T-helper 22 cell (primary cell): ENCODE results near the gene COMMD9.

Source experiments
- DNase-seq: peaks from one replicate; pipeline ENCODE4 v3.0.0-alpha.2; 2020; ENCODE audit warnings: low read depth

The COMMD9 gene

DNA sequence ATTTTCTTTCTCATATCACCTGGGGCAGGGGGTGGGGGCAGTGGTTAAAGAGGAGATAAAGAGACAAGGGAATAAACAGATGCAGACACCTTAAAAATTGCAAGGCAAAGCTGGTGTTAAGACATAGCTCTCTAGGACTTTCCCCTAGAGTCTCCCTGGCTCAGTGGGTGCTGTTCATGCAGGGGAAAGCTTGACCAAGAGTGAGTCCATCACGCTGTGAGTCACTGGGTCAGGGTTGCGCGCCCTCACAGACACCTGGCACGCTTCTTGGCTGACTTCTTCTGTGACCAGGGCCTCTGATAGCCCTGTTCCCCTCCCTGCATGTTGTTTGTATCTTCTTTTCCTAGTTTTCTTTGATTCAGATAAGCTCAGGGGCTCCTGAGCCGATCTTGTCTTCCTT is 31.9 kb downstream of the COMMD9 start:
- DNase-seq: no peak

DNA sequence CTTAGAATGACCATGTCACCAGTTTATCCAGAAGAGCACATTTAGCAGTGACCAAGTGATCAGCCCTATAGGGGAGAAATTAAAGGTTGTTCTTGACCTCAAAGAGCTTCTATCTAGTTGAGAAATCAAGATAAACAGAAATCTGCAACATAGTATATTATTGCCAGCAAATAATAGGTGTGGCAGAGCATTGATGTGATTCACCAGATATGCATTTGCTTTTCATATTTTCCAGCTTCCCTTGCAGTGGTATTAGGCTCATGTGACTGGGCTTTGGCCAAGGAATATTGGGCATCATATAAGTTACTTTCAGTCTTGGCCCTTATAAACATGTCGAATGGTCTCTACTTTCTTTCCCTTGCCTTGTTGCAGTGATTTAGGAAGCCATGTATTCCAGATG is 34.5 kb downstream of the COMMD9 start:
- no peak for DNase-seq

DNA sequence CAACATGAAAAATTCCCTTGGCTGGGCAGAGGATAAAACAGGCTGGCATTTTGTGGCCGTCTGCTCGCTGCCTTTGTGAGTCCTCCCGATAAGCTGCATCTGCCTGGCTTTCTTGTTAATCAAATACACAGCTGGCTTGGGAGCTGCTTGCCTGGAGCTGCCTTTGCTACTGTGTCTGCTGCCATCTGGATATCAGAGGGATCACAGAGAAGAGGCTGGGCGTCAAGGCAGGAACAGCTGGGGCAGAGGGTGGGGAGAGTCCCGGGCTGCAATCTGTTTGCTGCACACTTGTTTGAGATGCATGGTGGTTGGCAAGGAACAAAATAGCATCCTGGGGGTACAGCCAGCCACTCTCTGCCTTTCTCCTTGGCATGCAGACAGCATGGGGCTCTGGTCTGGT is 36.0 kb downstream of the COMMD9 start:
- no peak for DNase-seq

DNA sequence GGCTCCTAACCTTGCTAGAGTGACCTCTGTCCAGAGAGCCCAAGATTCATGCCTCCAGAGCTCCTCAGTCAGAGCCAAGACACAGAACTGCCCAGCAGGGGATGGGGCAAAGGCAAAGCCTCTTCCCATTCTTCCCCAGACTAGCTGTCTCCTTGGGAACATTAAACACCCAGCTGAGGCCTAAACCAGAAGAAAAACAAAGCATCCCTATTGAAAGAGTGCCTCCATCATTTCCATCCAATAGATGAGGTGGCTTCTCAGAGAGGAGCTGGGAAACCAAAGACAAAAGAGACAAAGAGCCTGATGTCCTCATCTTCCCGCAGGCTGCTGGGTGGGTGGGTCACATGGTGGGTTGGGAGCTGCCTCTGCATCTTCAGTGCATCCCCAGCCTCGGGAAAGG is 37.4 kb downstream of the COMMD9 start:
- no peak for DNase-seq

DNA sequence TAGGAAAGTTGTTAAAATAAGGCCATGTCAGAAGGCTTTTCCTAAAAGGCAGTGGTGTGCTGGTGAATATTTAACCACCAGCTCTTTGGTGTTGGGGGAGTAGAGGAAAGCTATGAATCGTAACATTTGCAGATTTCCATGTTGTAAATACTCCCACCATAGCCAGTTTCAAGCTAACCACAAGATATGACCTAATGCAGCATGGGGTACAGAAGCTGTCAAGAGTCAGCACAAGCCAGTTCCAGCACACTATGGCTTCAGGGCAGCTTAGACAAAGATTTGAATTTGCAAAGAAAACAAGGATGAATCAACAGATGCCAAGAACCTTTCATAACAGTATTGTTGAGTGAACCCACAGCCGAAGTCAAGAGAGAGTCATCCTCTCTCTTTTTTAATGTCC is 40.0 kb downstream of the COMMD9 start:
- DNase-seq: no peak

DNA sequence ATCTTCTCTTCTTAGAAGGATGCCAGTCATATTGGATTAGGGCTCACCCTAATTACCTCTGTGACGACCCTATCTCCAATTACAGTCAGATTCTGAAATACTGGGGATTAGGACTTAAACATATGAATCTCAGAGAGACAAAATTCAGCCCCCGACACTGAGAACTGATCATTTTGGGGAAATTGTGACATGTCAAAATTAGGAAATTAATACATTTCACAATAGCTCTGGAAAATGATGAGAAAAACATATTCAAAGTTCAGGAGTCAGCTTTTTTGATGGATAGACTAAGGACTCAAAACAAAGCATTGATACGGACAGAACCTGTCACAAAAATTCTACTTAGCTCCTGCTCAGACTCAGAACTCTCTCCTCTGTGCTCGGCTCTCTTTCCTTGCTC is 40.8 kb downstream of the COMMD9 start:
- DNase-seq: no peak

DNA sequence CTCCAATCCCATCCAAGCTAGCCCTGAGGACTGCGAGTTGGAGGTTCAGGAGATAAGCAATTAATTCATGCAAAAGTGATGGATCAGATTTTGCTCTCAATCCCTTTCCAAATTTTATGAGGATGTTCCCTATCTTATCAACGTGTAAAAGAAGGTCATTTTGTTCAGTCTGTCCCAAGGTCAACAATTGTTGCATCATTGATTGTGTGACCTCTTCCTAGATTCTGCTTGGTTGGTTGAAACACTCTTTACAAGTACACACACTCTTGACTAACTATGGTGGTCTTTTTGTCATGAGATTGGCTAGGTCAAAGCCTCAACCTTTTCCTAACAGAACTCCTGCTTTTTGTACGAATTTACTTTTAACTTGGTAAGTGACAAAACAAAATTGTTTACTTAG is 41.7 kb downstream of the COMMD9 start:
- DNase-seq: no peak

DNA sequence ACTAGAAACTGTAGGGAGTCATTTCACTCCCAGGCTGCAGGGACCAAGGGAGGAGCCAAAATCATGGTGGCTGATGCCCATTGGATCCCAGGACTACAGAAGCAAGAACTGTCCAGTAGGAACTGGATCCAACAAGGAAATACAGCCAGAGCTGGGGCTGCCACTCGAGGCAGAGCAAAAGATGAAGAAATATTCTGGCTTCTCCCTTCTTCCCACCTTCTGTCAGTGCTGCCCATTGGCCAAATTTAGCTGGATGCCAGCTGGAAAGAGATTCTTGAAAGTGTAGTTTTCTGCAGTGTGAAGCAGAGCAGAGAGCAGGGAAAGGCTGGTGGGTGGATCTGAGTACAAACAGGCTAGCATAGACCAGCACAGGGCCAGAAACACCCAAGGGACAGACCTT is 45.6 kb downstream of the COMMD9 start:
- no peak for DNase-seq

DNA sequence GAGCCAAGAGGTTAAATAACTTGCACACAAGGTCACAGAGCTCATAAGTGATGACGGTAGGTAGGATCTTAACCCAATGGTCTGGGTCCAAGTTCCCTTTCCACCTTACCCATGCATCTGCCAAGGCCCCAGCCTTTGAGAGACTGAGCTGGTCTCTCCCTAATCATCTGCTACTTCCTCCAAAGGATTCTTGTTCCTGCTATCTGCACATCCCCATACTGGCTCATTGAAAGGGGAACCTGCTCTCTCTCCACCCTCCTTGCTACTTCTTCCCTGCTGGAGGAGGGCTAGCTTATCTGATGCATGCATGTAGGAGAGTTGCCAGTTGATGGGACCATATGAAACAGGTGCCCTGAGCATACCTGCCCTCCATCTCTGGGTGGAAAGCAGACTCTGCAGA is 47.7 kb downstream of the COMMD9 start:
- DNase-seq: no peak

DNA sequence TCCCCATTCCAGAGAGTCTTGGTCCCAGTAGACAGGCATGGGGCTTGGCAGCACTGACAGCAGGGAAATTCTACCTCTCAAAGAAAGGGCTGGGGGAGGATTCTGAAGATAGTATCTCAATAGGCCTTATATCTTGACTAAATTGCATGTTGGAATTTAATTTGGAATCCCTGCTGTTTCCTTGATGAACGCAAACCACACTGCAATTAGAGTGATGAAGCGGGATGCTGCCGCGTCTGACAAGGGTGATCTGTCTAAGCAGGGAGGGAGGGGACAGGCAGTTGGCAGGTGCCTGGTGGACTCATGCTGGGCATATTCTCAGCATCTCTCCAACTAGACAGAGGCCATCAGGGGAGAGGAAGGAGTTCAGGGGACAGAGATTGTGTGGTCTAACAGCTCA is 48.4 kb downstream of the COMMD9 start:
- DNase-seq: no peak

DNA sequence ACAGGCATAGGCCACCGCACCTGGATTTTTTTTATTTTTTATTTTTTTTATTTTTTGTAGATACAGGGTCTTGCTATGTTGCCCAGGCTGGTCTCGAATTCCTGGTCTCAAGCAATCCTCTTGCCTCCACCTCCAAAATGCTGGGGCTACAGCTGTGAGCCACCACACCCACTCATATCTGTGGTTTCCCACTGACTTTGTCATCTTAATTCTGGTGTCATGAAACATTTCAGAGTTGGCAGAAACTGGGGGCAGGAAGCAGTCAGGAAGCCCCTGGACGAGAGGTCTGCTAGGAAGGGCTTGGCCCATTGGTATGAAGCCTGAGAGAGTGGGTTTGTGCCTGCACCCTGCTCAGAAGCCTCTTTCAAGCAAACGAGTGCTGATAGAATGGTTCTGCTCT is 49.1 kb downstream of the COMMD9 start:
- DNase-seq: no peak

DNA sequence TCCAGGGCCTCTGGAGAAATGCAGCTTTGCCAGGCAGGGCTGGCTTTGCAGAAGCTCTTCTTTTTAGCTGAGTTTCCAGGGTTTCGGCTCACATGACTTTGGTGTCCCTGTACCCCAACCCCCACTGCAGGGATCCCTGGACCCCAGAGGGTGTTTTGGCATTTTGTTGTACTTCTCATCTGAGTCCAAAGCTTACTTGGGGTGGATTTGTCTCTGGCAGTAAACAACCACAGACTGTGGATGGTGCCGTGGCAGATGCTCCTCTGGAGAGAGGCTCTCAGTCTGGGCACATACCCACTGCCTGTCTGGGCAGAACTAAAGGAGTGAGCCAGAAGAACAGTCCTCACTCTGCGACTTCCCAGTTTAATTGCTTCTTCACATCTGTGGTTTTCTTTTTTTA is 49.6 kb downstream of the COMMD9 start:
- DNase-seq: no peak

DNA sequence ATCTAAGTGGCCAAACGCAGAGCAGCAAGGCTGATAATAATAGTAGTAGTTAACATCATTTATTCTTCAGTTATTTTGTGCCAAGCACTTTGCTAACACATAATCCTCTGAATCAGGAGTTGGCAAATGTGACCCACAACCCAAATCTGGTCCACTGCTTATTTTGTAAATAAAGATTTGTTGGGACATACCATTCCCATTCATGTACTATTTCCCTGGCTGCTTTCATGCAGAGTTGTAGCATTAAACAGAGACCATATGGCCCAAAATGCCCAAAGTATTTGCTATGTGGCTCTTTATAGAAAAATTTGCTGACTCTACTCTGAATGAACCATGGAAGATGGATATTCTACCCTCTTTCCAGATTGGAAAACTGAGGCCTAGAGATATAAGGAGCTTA is 50.3 kb downstream of the COMMD9 start:
- no peak for DNase-seq

DNA sequence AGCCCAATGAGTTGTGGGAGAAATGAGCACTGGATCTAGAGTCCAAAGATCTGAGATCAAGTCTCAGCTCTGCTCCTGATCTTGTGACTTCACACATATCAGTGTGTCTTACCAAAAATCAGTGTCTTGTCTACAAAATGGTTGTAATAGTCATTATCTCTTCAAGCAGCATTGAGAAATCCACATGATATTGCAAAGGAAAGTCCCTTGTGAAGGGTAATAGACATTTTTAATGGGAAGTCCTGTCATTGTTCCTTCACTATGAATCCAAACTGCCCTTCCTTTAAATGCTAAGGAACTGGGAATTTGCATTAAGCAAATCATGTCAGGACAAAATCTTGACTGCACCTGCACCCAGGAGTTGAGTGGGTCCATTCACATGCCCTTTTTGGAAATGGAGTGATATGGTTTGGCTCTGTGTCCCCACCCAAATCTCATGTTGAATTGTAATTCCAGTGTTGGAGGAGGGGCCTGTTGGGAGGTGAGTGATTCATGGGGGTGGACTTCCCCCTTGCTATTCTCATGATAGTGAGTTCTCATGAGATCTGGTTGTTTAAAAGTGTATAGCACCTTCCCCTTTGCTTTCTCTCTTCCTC is 51.1 kb downstream of the COMMD9 start:
- no peak for DNase-seq

DNA sequence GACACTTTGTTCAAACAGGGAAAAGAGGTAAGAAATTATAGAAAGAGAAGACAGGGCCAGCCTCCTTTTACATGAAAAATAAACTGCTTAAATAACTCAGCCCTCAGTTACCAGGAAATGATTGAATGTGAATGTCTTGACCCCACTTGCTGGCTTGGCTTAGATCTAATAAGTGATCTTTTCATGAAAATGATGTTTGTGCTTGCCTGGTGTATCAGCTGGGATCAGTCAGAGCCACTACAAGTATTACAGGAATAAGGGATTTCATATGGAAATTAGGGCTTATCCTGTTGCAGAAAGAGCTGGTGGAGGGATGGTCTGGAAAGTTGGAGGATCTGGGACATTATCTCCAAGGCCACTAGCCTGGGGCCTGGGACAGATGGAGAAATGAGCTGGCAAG is 51.8 kb downstream of the COMMD9 start:
- DNase-seq: no peak

DNA sequence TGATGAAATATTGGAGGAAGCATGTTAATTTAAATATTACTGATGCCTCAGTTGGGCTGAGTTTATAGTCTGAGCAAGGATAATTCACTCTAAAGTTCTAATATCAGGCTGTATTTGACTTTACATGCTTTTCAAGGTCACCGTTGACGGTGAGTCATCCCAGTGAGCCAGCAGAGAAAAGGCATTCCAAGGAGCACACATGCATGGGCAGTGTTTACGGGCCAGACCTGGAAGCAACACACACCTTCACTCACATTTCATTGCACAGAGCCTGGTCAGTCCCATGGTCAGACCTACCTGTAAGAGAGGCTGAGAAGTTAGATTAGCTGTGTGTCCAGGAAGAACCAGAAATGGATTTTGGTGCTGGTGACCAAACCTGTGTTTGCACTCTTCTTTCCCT is 53.5 kb downstream of the COMMD9 start:
- no peak for DNase-seq

DNA sequence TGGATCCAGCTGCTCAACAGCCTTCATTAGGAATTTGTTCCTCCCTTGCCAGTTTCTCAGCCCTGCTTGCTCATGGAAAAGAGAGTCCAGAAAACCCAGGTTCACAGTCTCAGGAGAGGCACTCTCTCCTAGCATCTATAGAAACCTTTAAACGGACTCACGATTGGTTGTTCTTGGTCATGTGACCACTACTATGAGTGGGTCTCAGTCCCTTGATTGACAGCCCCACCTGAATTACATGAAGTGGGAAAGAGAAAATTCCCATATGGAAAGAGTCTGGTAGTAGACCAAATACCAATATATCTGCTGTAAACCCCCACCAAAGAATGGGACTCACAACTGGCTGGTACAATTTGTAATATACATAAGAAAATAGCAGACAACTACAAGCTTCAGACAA is 54.4 kb downstream of the COMMD9 start:
- no peak for DNase-seq

DNA sequence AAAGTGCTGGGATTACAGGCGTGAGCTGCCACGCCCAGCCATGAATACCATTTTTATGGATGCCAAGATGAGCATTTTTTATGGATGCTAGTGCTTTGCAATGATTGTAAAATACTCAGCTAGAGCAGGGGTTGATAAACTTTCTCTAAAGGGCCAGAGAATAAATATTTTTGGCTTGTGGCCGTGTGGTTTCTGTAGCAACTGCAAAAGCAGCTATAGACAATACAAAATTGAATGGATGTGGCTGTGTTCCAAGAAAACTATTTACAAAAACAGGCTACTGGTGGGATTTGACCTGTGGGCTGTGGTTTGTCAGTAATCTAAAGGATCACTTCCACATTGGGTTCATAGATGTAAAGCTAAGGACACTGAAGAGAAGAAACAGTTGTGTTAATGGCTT is 56.0 kb downstream of the COMMD9 start:
- DNase-seq: no peak

DNA sequence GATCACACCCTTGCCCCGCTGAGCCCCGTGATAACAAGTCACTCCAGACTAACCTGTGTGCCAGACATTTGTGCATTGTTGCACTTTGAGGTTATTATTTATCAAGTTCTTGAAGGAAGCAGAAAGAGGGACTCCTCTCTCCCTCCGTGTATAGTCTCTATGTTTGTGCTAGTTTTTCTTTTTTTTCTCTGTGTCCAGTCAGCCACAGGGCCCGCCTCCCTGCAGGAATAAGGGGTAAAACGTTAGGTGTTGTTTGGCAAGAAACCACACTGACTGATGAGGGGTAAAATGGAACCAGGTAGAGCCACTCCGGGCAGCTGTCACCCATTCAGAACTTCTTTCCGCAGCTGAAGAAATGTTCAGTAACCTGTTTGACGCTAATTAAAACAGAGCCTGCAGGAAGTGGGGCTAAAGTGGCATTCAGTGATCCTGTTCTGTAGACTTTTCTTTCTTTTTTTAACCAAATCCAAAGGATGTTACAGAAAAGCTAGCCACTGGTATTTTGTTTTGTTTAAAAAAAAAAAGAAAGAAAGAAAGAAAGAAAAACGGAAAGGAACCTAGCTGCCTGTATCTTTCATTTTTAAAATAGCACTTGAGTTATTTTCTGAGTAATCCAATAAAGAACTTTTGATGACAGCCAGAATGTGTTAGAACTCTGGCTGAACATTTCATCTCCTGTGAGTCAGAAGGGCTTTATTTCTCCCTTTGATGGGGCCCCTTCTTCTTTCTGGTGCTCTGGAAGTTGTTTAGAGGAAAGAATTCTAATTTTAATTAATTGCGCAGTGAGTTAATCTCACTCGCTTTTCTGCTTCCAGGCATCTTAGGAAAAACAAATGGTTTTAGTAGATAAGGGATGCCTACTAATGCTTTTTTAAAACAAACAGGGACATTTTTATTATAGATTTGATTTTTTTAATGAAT is 58.2 kb downstream of the COMMD9 start:
- no peak for DNase-seq

DNA sequence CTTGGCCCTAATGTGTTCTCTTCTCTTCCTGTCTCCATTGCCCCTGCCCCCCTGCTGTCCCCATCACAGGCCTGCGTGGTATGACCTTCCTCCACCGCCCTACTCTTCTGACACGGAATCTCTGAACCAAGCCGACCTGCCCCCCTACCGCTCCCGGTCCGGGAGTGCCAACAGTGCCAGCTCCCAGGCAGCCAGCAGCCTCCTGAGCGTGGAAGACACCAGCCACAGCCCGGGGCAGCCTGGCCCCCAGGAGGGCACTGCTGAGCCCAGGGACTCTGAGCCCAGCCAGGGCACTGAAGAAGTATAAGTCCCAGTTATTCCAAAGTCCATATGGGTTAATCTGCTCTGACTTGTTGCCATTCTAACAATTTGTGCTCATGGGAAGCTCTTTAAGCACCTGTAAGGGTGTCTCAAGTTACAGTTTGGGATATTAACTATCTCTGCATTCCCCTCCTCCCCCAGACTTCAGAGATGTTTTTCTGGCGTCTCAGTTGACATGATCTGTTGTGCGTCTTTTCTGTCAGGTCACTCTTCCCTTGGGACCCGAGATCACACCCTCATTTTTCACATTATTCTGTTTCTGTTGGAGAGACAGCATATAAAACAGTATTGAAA is 60.0 kb downstream of the COMMD9 start:
- no peak for DNase-seq

DNA sequence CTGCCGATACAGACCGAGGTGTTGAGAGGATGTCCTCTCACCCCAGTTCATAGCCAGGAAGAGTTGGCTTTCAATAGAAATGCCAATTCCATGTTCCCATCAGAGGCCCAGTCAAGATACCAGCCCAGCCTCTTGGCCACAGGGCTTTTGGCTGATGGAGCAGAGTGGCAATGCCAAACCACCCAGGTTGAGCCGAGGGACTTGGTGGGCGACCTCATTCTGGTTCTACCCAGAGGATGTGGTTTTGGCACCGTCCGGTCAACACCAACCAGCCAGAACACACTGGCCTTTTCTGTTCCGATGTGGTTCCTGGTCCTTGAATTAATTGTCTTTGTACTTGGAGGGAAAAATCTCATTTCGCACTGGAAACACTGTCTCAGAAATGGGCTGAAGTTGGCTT is 60.5 kb downstream of the COMMD9 start:
- DNase-seq: no peak

DNA sequence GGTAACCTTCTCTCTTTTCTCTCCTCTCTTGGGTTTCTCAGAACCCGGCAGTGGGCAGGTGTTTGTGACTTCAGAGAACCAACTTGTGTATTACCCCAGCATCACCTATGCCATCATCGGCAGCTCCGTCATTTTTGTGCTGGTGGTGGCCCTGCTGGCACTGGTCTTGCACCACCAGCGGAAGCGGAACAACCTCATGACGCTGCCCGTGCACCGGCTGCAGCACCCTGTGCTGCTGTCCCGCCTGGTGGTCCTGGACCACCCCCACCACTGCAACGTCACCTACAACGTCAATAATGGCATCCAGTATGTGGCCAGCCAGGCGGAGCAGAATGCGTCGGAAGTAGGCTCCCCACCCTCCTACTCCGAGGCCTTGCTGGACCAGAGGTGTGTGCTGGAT is 62.2 kb downstream of the COMMD9 start:
- DNase-seq: no peak

DNA sequence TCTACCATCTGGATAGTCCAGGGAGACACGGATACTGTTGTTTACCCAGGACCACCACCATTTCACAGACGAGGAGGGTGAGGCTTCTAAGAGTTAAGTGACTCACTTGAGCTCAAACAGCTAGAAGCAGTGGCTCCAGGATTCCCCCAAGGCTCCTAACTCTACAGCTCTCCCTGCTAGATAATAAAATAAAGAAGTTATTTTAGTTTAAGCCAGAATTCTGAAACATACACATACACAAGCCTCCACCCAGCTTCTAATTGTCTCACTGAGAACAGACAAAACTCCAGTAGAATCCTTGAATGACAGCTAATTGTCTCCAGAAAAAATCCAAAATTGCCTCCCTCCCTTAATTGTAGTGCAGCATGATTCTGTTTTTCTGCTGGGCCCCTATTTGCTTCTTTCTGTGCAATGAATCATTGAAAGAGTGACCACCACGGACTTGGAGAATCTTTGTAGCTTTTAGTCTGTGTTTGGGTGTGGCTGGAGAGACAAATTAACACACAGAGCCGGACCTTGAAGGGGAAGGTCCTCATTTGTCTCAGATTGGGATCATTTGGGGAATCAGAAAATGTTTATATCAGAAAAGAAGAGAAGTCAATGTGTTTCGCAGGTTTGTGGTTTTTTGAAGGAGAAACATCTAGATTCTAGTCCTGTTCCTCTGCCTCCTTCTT is 64.9 kb downstream of the COMMD9 start:
- no peak for DNase-seq
